HepG2 (cell line): ENCODE measurements around the gene FYTTD1. TPM values are rescaled to one million over a fixed set of nuclear protein-coding genes. Genes with fewer than 3 reads are reported as not detected.

Experiments used
- CBX1 ChIP-seq: IDR thresholded peaks from one replicate; pipeline ENCODE4 v1.6.1; 2016; ENCODE audit warnings: antibody characterized with exemption, low read depth
- HNF1B ChIP-seq: sonication (generic); formaldehyde crosslinking; IDR thresholded peaks from 2 replicates; pipeline ENCODE4 v1.5.1; 2020; ENCODE audit warnings: mild to moderate bottlenecking, moderate library complexity, missing genetic modification reagents
- SMAD3 ChIP-seq: sonication (generic); formaldehyde crosslinking; IDR thresholded peaks from 2 replicates; pipeline ENCODE4 v1.4.0; 2020; ENCODE audit warnings: missing genetic modification reagents
- ZBTB3 ChIP-seq: sonication (generic); formaldehyde crosslinking; IDR thresholded peaks from 2 replicates; pipeline ENCODE4 v1.4.0; 2020; ENCODE audit warnings: low read depth, mild to moderate bottlenecking, moderate library complexity, missing genetic modification reagents, borderline replicate concordance
- ZBTB40 ChIP-seq, 2 experiments: fragments of 450-650 bp in 1 of 2; sonication (generic) in 1 of 2; formaldehyde crosslinking in 1 of 2; IDR thresholded peaks; 2 replicates each; pipeline versions ENCODE4 v1.6.1 to v1.8.0; 2016 to 2022; ENCODE audit warnings: antibody characterized with exemption in 1 of 2, mild to moderate bottlenecking in 1 of 2, missing genetic modification reagents in 1 of 2
- ZXDC ChIP-seq: sonication (generic); formaldehyde crosslinking; IDR thresholded peaks from 2 replicates; pipeline ENCODE4 v1.5.0; 2020; ENCODE audit warnings: mild to moderate bottlenecking, missing genetic modification reagents
- polyA plus RNA-seq, 8 experiments: library from polyadenylated mRNA; depleted of rRNA in 3 of 8; stranded (reverse) in 7 of 8; unstranded in 1 of 8; fragments of >200 nt; fragmentation: Illumina TruSeq in 4 of 8; extraction: Trizol in 4 of 8; gene quantifications; 2 replicates each; pipeline versions ENCODE4 v1.2.1 to v1.2.3, GENCODE V29; 2011 to 2016; ENCODE audit warnings: low read depth in 4 of 8, missing spikeins in 1 of 8, mixed read lengths in 1 of 8; ENCODE audit not compliant: insufficient read depth in 1 of 8
- total RNA-seq, 5 experiments: library from RNA; depleted of rRNA; stranded (reverse); fragments of >200 nt; fragmentation: Illumina TruSeq; extraction: Trizol; gene quantifications; 2 replicates each; pipeline ENCODE4 v1.2.3, GENCODE V29; 2016; ENCODE audit warnings: low read depth in 1 of 5
- TF ChIP-seq, protein P1 (sequence below): sonication (generic); formaldehyde crosslinking; IDR thresholded peaks from 2 replicates; pipeline ENCODE4 v1.5.0; 2020; ENCODE audit warnings: mild to moderate bottlenecking, missing genetic modification reagents, moderate library complexity

The FYTTD1 gene
- total and polyA plus RNA-seq, 2 of the 13 experiments (the other 11 are each of a cell fraction or from before 2014, with no cell fraction given) = 6.5 to 28.8 TPM

DNA sequence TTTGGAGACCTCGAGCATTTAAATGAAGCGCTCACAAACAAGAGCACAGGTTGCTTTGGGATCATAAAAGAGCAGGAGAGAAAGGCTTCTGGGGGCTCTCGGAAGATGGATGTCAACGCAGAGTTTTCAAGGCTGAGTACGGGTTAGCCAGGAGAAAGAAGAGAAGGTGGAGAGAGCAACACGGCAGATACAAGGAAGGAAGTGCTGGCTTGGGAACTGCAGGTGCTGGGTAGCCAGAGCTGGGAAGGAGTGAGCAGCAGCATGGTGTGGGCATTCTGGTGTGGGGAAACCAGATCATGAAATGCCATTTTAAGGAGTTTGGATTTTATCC, 12.4 kb upstream of the FYTTD1 start (continued):
- TF ChIP-seq HNF1B (CRISPR knock-in tag) (0 out of 2 replicates have a peak, but pooled peaks have one; percentile 7), CBX1 (no peak), SMAD3 (CRISPR knock-in tag) (0 out of 2 replicates have a peak, but pooled peaks have one; percentile 11), ZBTB40 (IDR thresholded peaks at IDR 0.05) (no peak), ZBTB40 (CRISPR knock-in tag; IDR thresholded peaks at IDR 0.05) (no peak), ZXDC (no peak), ZBTB3 (CRISPR knock-in tag) (no peak)
- TF ChIP-seq, protein P1, sequence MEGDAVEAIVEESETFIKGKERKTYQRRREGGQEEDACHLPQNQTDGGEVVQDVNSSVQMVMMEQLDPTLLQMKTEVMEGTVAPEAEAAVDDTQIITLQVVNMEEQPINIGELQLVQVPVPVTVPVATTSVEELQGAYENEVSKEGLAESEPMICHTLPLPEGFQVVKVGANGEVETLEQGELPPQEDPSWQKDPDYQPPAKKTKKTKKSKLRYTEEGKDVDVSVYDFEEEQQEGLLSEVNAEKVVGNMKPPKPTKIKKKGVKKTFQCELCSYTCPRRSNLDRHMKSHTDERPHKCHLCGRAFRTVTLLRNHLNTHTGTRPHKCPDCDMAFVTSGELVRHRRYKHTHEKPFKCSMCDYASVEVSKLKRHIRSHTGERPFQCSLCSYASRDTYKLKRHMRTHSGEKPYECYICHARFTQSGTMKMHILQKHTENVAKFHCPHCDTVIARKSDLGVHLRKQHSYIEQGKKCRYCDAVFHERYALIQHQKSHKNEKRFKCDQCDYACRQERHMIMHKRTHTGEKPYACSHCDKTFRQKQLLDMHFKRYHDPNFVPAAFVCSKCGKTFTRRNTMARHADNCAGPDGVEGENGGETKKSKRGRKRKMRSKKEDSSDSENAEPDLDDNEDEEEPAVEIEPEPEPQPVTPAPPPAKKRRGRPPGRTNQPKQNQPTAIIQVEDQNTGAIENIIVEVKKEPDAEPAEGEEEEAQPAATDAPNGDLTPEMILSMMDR = no peak
- TF ChIP-seq, all 625 proteins: peak for 9
